ENCODE measurements around the gene TRAPPC5. TPM values are rescaled to one million over a fixed set of nuclear protein-coding genes. Genes with fewer than 3 reads are reported as not detected.
A peak's percentile ranks its signal among the peaks of the same experiment; 100 is the strongest.

The TRAPPC5 gene
- total and polyA plus RNA-seq, 10 of the 15 experiments (the other 5 are each of a cell fraction or from before 2014, with no cell fraction given), result 4.2 to 210 (median 89.1) TPM

GRCh38 chr19:7648265-7649014 lies 32.2 kb upstream of the TRAPPC5 start:
- intact Hi-C loops (cut with micrococcal nuclease; ENCODE audit: unreplicated experiment) (no loop called here), in situ Hi-C loops (cut with MboI) (no loop called here)
- RAD21 ChIA-PET (ENCODE audit: unreplicated experiment), result interaction anchor here (1.0 kb wide), 1 partner anchor 80 kb away, joined by 3 read pairs; no protein-coding TSS in a partner anchor
- DNase-seq (ENCODE audit: low read depth, low spot score) (no peak), FAIRE-seq (no peak), ATAC-seq (no peak)
- H3K27me3 ChIP-seq (replicated peaks in 1 of 2; ENCODE audit: control insufficient read depth in 2 of 2, insufficient read depth in 2 of 2, low read length in 1 of 2), result no peaks in the 10 kb centered on the region; a peak in 1 of 4 replicates
- 0 out of 2 replicates have a peak overlapping the region, but pooled peaks have one; percentile 7 for H3K4me2 ChIP-seq (ENCODE audit: control insufficient read depth, insufficient read depth)
- no peak overlapping the region for H2AFZ ChIP-seq (ENCODE audit: control insufficient read depth, low read depth, low read length)
- H3K4me3 ChIP-seq, result no peak overlapping the region
- no peak overlapping the region for H3K9ac ChIP-seq (ENCODE audit: control insufficient read depth, insufficient read depth, low read length)
- H4K20me1 ChIP-seq (ENCODE audit: control insufficient read depth, insufficient read depth), result no peaks in the 10 kb centered on the region
- no peaks in the 10 kb centered on the region; a peak in 2 of 4 replicates for H3K36me3 ChIP-seq (ENCODE audit: control insufficient read depth in 2 of 2, insufficient read depth in 2 of 2, low read length in 1 of 2)
- no peaks in the 10 kb centered on the region for H3K79me2 ChIP-seq (ENCODE audit: control insufficient read depth, insufficient read depth, low read length)
- POLR2A ChIA-PET, result no interaction called here
- peaks cover 6% of the 10 kb centered on the region for H3K4me1 ChIP-seq (ENCODE audit: control insufficient read depth, insufficient read depth, low read length)
- SMC1A ChIA-PET (ENCODE audit: uncharacterized antibody, unreplicated experiment), result interaction anchor here (1.3 kb wide), 1 partner anchor 132 kb away, joined by 3 read pairs; no protein-coding TSS in a partner anchor
- no TSS peak for BruUV-seq (replicated peaks)
- peak; percentile 87 for TF ChIP-seq MEF2A (IDR thresholded peaks at IDR 0.05; ENCODE audit: insufficient read depth, low read depth, low read length)
- TF ChIP-seq ATF2 (IDR thresholded peaks at IDR 0.05; ENCODE audit: low read length), result no peak
- TF ChIP-seq RAD51 (IDR thresholded peaks at IDR 0.05), result no peak
- TF ChIP-seq MYC (IDR thresholded peaks at IDR 0.05; ENCODE audit: insufficient read depth, insufficient read length, insufficient replicate concordance, low read length, severe bottlenecking), result no peak
- 0 out of 2 replicates have a peak, but pooled peaks have one; percentile 18 for TF ChIP-seq YY1 (IDR thresholded peaks at IDR 0.05; ENCODE audit: low read depth, low read length)
- no peak for TF ChIP-seq NR2C1 (IDR thresholded peaks at IDR 0.05)
- TF ChIP-seq PML (IDR thresholded peaks at IDR 0.05; ENCODE audit: low read length), result 0 out of 2 replicates have a peak, but pooled peaks have one; percentile 21
- no peak for TF ChIP-seq FOXK2 (IDR thresholded peaks at IDR 0.05)
- TF ChIP-seq MAX (IDR thresholded peaks at IDR 0.05; ENCODE audit: low read depth, low read length), result no peak
- no peak for TF ChIP-seq SMARCA5 (IDR thresholded peaks at IDR 0.05)
- no peak for TF ChIP-seq EZH2 (IDR thresholded peaks at IDR 0.05; ENCODE audit: borderline replicate concordance, control insufficient read depth, low read depth, low read length)
- H3K27ac ChIP-seq (ENCODE audit: control insufficient read depth, insufficient read depth), result no peak overlapping the region
- CTCF ChIA-PET, result interaction anchor here (1.0 to 2.2 kb wide), 4 partner anchors 33 to 255 kb away, joined by 3 to 8 read pairs (median 4); partner anchors contain the start of genes MAP2K7 and TRAPPC5
- 59% methylated on average over 15 of the region's 15 CpGs for WGBS (ENCODE audit: insufficient coverage, insufficient replicate concordance, low lambda C conversion rate, missing lambda C conversion rate)
- H3K9me3 ChIP-seq (replicated peaks; ENCODE audit: control insufficient read depth, insufficient read depth, low read length), result no peaks in the 10 kb centered on the region

Measured in GM12878 (cell line).